Hepatocyte (in vitro differentiated cells): ENCODE measurements around the gene NDUFB5.

Source experiments
- EZH2phosphoT487 ChIP-seq: fragments of 200-600 bp; sonication (generic); IDR thresholded peaks from one replicate; pipeline ENCODE4 v1.6.1; 2018; ENCODE audit warnings: antibody characterized with exemption, mild to moderate bottlenecking, low read depth, moderate library complexity; ENCODE audit not compliant: unreplicated experiment, severe bottlenecking
- TF ChIP-seq, protein P1 (sequence below): fragments of 200-600 bp; sonication (generic); IDR thresholded peaks from 2 replicates; pipeline ENCODE4 v1.5.1; 2016; ENCODE audit warnings: antibody characterized with exemption, mild to moderate bottlenecking; ENCODE audit not compliant: poor library complexity

DNA sequence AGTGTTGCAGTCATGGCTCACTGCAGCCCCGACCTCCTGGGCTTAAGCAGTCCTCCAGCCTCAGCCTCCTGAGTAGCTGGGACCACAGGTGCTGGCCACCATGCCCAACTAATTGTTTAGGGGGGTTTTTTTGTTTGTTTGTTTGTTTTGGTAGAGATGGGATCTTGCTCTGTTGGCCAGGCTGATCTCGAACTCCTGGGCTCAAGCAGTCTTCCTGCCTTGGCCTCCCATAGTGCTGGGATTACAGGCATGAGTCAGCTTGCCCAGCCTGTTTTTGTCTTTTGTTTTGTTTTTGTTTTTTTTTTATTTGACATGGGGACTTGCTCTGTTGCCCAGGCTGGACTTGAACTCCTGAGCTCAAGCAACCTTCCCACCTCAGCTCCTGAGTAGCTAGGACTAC, 17.4 kb downstream of the NDUFB5 start:
- TF ChIP-seq, protein P1, sequence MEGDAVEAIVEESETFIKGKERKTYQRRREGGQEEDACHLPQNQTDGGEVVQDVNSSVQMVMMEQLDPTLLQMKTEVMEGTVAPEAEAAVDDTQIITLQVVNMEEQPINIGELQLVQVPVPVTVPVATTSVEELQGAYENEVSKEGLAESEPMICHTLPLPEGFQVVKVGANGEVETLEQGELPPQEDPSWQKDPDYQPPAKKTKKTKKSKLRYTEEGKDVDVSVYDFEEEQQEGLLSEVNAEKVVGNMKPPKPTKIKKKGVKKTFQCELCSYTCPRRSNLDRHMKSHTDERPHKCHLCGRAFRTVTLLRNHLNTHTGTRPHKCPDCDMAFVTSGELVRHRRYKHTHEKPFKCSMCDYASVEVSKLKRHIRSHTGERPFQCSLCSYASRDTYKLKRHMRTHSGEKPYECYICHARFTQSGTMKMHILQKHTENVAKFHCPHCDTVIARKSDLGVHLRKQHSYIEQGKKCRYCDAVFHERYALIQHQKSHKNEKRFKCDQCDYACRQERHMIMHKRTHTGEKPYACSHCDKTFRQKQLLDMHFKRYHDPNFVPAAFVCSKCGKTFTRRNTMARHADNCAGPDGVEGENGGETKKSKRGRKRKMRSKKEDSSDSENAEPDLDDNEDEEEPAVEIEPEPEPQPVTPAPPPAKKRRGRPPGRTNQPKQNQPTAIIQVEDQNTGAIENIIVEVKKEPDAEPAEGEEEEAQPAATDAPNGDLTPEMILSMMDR, result no peak
- TF ChIP-seq EZH2phosphoT487, result no peak
